Sigmoid colon (tissue), 7 donors: ENCODE measurements around the gene POMZP3. TPM values are rescaled to one million over a fixed set of nuclear protein-coding genes. Genes with fewer than 3 reads are reported as not detected.
"Not testable (repeated sequence)": the region's sequence is repeated elsewhere in the genome, so short reads cannot be mapped to it uniquely, and the experiment has no call there.

Experiments used
- DNase-seq: peaks from one replicate; pipeline ENCODE4 v3.0.0-alpha.2; 2019
- H3K27ac ChIP-seq, 4 donors: fragments of 200-600 bp; sonication (generic); one replicate each; pipeline ENCODE4 v1.5.1; 2016 to 2019; ENCODE audit warnings: mild to moderate bottlenecking in 1 of 4
- H3K27me3 ChIP-seq, 3 donors: fragments of 200-600 bp; sonication (generic); one replicate each; pipeline ENCODE4 v1.5.1; 2019; ENCODE audit warnings: mild to moderate bottlenecking in 1 of 3
- H3K36me3 ChIP-seq, 4 donors: fragments of 200-600 bp; sonication (generic); one replicate each; pipeline ENCODE4 v1.5.1; 2016 to 2019
- H3K4me1 ChIP-seq, 4 donors: fragments of 200-600 bp; sonication (generic); one replicate each; pipeline ENCODE4 v1.5.1; 2017 to 2019
- H3K4me3 ChIP-seq, 4 donors: fragments of 200-600 bp; sonication (generic); one replicate each; pipeline ENCODE4 v1.5.1; 2017 to 2019; ENCODE audit warnings: mild to moderate bottlenecking in 2 of 4, moderate library complexity in 1 of 4
- H3K9me3 ChIP-seq, 4 donors: fragments of 200-600 bp in 3 of 4; sonication (generic) in 3 of 4; one replicate each; pipeline versions ENCODE4 v1.5.1 to v1.6.1; 2013 to 2019
- POLR2AphosphoS5 ChIP-seq, 4 donors: sonication (generic); formaldehyde crosslinking; IDR thresholded peaks; one replicate each; pipeline ENCODE4 v1.6.1; 2017; ENCODE audit warnings: antibody characterized with exemption in 4 of 4
- WGBS, 2 donors: extraction: QIAGEN DNeasy Blood & Tissue Kit; methylation state at CpG; one replicate each; pipeline ENCODE4 v1.1.7; 2013; 5-methylcytosine and 5-hydroxymethylcytosine counted together
- intact Hi-C: fragments of 100-400 bp; cut with DNase I; formaldehyde crosslinking; loops from one replicate; pipeline ENCODE4 v1.15.1; 2023
- polyA plus RNA-seq, 3 donors: library from polyadenylated mRNA; stranded (reverse); fragments of 200-250 nt; gene quantifications; one replicate each; pipeline ENCODE4 v1.2.3, GENCODE V29; 2013
- total RNA-seq, 4 donors: library from RNA; depleted of rRNA; stranded (reverse); fragments of >200 nt; gene quantifications; one replicate each; pipeline ENCODE4 v1.1.0, GENCODE V29; 2016
- donor health status: healthy with polysubstance abuse.
- donor health status: Bipolar disorder and iron deficiency.
- donor health status: healthy.

The POMZP3 gene
- total and polyA plus RNA-seq, 7 donors = 3.0 to 12.2 (median 7.5) TPM

GRCh38 chr7:76583636-76584281 lies 43.3 kb downstream of the POMZP3 start:
- H3K4me1 ChIP-seq = peaks cover 0 to 30% (median 15%) of the 10 kb centered on the region in 4 donors
- TF ChIP-seq POLR2AphosphoS5 (IDR thresholded peaks at IDR 0.05) = peak; percentile 75 to 89 (median 83)
- H3K36me3 ChIP-seq, H3K9me3 ChIP-seq, DNase-seq, intact Hi-C loops, H3K27me3 ChIP-seq: not testable (repeated sequence)
- H3K4me3 ChIP-seq = peak overlapping the region in 1 of 4 donors; percentile 6
- WGBS, 2 donors = 49 to 52% methylated on average over 5 of the region's 5 CpGs
- peak overlapping the region; percentile 77 to 82 (median 78) for H3K27ac ChIP-seq

DNA sequence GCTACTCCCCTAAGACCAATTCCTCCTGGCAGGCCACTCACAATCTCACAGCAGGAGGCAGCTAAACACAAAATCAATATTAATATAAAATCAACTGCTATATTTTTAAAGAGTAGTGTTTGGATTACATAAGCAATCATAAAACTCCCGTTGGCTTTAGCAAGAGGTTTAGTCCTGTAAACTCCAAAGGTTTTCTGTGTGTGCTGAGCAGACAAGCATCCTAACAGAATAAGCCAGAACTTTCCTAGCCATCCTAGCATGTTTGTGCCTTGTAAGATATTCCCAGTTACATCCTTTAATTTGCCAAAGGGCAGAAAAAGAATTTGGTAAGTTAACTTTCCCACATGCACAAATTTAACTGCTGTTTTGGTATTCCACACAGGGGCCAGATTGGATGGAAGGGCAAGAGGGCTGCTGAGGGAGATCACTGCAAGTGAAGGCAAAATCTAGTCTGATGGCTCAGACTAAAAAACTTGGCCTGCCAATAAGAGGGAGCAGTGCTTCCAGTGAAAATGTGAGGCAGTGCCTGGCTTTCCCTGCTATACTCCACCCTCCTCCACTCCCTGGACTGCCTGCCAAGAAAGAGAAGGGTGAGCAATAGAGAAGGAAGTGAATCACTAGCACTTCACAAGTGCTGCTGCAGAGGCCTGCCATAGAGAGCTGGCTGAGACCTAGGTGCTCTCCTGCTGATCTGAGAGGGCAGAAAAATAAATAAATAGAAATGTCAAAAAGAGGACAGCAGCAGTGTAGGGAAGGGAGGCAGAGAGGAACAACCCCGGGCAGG lies 44.0 kb downstream of the POMZP3 start:
- intact Hi-C loops, H3K4me3 ChIP-seq: not testable (repeated sequence)
- TF ChIP-seq POLR2AphosphoS5 (IDR thresholded peaks at IDR 0.05) = peak; percentile 23 to 54 (median 48)

DNA sequence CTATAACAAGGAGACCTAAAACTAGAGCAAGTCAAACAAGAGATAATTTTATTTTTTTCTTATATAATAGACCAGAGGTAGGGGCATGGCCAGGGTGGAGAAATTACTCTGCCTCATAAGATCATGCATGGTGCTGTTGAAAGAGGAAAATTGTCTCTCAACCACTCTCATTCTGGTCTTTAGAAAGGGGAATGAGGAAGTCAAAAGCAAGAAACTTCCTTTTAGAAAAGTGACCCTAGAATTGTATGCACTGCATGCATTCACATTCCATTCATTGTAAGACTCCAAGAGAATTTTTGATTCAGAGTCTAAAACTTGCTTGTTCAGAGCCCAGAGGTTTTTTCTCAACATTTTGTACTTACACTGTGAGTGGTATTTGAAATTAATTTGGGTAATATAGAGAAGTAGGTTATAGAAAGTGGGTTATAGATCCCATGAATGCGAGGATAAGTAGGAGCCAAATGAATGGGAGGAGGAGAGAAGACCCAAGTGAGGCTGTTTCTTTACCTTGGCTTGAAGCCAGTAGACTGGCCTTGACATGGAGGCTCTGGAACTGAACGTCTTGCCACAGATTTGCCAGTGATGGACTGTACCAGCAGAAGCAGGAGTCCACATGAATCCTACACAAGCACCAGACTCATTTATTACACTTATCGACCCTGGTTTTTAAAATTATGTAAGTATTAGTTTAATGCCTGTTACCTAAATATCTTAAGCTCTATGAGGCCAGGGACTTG lies 51.0 kb downstream of the POMZP3 start:
- H3K9me3 ChIP-seq, H3K27ac ChIP-seq, intact Hi-C loops, H3K4me1 ChIP-seq, H3K27me3 ChIP-seq, H3K4me3 ChIP-seq, H3K36me3 ChIP-seq, DNase-seq: not testable (repeated sequence)
- 36 to 63% methylated on average over 3 of the region's 3 CpGs for WGBS, 2 donors

More for the DNA sequence above, 44.0 kb downstream of the POMZP3 start:
- peak; percentile 92 for DNase-seq
- not testable (repeated sequence) for H3K36me3 ChIP-seq, H3K27me3 ChIP-seq, H3K9me3 ChIP-seq
- peaks cover 0 to 30% (median 15%) of the 10 kb centered on the region in 4 donors for H3K4me1 ChIP-seq
- 10 to 53% methylated on average over 1 of the region's 2 CpGs for WGBS, 2 donors
- H3K27ac ChIP-seq = peak overlapping the region; percentile 77 to 82 (median 78)

GRCh38 chr7:76575431-76575830 lies 51.6 kb downstream of the POMZP3 start:
- H3K27me3 ChIP-seq, DNase-seq, H3K4me1 ChIP-seq, H3K36me3 ChIP-seq, H3K27ac ChIP-seq, intact Hi-C loops, H3K9me3 ChIP-seq, H3K4me3 ChIP-seq: not testable (repeated sequence)
- WGBS, 2 donors = 96 to 100% methylated on average over 1 of the region's 2 CpGs

GRCh38 chr7:76572296-76572695 lies 54.8 kb downstream of the POMZP3 start:
- H3K9me3 ChIP-seq, intact Hi-C loops, H3K4me3 ChIP-seq, DNase-seq, H3K27me3 ChIP-seq, H3K36me3 ChIP-seq, H3K27ac ChIP-seq, H3K4me1 ChIP-seq: not testable (repeated sequence)
- WGBS, 2 donors = 61 to 75% methylated on average over 3 of the region's 3 CpGs

- H3K4me3 ChIP-seq, H3K9me3 ChIP-seq, H3K4me1 ChIP-seq, H3K27ac ChIP-seq, H3K27me3 ChIP-seq, DNase-seq, H3K36me3 ChIP-seq, intact Hi-C loops: not testable (repeated sequence)
- WGBS, 2 donors = 11 to 66% methylated on average over 4 of the region's 4 CpGs
These were observed 56.7 kb downstream of the POMZP3 start for GRCh38 chr7:76570324-76570775.

- H3K4me3 ChIP-seq, DNase-seq, H3K9me3 ChIP-seq, H3K27me3 ChIP-seq, H3K36me3 ChIP-seq, H3K4me1 ChIP-seq, H3K27ac ChIP-seq, intact Hi-C loops: not testable (repeated sequence)
These were observed 58.3 kb downstream of the POMZP3 start for GRCh38 chr7:76568742-76569141.

- H3K27me3 ChIP-seq, H3K36me3 ChIP-seq, intact Hi-C loops, DNase-seq, H3K4me1 ChIP-seq, H3K9me3 ChIP-seq, H3K4me3 ChIP-seq, H3K27ac ChIP-seq: not testable (repeated sequence)
- TF ChIP-seq POLR2AphosphoS5 (IDR thresholded peaks at IDR 0.05) = peak in 2 of 4 donors; percentile 57
These were observed 59.3 kb downstream of the POMZP3 start for GRCh38 chr7:76567753-76568152.

GRCh38 chr7:76567311-76567710 lies 59.8 kb downstream of the POMZP3 start:
- WGBS, 2 donors = 98 to 99% methylated on average over 2 of the region's 4 CpGs
- intact Hi-C loops, H3K9me3 ChIP-seq, H3K4me1 ChIP-seq, H3K27me3 ChIP-seq, H3K27ac ChIP-seq, H3K4me3 ChIP-seq, DNase-seq, H3K36me3 ChIP-seq: not testable (repeated sequence)

DNA sequence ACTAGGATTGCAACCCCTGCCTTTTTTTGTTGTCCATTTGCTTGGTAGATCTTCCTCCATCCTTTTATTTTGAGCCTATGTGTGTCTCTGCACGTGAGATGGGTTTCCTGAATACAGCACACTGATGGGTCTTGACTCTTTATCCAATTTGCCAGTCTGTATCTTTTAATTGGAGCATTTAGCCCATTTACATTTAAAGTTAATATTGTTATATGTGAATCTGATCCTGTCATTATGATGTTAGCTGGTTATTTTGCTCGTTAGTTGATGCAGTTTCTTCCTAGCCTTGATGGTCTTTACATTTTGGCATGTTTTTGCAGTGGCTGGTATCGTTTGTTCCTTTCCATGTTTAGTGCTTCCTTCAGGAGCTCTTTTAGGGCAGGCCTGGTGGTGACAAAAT lies 62.1 kb downstream of the POMZP3 start:
- 97 to 98% methylated on average over 2 of the region's 3 CpGs for WGBS, 2 donors

DNA sequence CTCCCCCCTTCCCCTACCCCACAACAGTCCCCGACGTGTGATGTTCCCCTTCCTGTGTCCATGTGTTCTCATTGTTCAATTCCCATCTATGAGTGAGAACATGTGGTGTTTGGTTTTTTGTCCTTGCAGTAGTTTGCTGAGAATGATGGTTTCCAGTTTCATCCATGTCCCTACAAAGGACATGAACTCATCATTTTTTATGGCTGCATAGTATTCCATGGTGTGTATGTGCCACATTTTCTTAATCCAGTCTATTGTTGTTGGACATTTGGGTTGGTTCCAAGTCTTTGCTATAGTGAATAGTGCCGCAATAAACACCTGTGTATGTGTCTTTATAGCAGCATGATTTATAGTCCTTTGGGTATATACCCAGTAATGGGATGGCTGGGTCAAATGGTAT lies 65.7 kb downstream of the POMZP3 start:
- H3K36me3 ChIP-seq, H3K27ac ChIP-seq, H3K4me1 ChIP-seq, H3K9me3 ChIP-seq, H3K4me3 ChIP-seq, DNase-seq, H3K27me3 ChIP-seq, intact Hi-C loops: not testable (repeated sequence)
- 93 to 97% methylated on average over 3 of the region's 3 CpGs for WGBS, 2 donors

More for the DNA sequence above, 62.1 kb downstream of the POMZP3 start:
- H3K4me3 ChIP-seq, H3K27ac ChIP-seq, H3K9me3 ChIP-seq, H3K4me1 ChIP-seq, H3K36me3 ChIP-seq, H3K27me3 ChIP-seq, intact Hi-C loops, DNase-seq: not testable (repeated sequence)

DNA sequence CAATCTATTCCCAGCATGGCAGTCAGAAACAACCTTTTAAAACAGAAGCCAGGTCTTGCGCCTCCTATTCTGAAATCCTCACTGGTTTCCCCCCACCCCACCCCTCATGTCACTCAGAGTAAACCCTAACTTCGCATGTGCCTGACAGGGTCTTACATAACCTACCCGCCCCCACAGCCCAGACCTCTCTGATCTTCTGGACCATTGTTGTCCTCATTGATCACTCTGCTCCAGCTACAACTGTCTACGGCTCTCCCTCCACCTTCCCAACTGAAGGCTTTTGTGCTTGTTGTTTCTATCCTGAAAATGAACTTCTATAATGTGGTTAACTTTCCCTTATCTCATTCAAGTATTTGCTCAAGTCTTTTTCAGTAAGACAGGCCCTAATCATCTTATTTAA lies 66.9 kb downstream of the POMZP3 start:
- H3K9me3 ChIP-seq, DNase-seq, H3K27ac ChIP-seq, H3K4me1 ChIP-seq, intact Hi-C loops, H3K36me3 ChIP-seq, H3K4me3 ChIP-seq, H3K27me3 ChIP-seq: not testable (repeated sequence)
- WGBS, 2 donors = 89 to 91% methylated on average over 4 of the region's 4 CpGs
